Rectal smooth muscle tissue (tissue), 1 donor: ENCODE measurements around the gene LPIN2.
"Not testable (repeated sequence)": the region's sequence is repeated elsewhere in the genome, so short reads cannot be mapped to it uniquely, and the experiment has no call there.

ENCODE experiments used
- H3K27ac ChIP-seq: one replicate; pipeline ENCODE4 v1.7.0; 2013; ENCODE audit warnings: low read depth, low read length, inconsistent platforms
- H3K27me3 ChIP-seq: one replicate; pipeline ENCODE4 v1.7.0; 2013; ENCODE audit warnings: low read length; ENCODE audit not compliant: control insufficient read depth, insufficient read depth
- H3K36me3 ChIP-seq: one replicate; pipeline ENCODE4 v1.7.0; 2013; ENCODE audit warnings: low read length; ENCODE audit not compliant: control insufficient read depth, insufficient read depth
- H3K4me1 ChIP-seq: one replicate; pipeline ENCODE4 v1.7.0; 2013; ENCODE audit warnings: low read length; ENCODE audit not compliant: control insufficient read depth, insufficient read depth
- H3K4me3 ChIP-seq: one replicate; pipeline ENCODE4 v1.7.0; 2013; ENCODE audit warnings: low read length
- H3K9ac ChIP-seq: one replicate; pipeline ENCODE4 v1.7.0; 2013; ENCODE audit warnings: low read length

LPIN2 gene

DNA sequence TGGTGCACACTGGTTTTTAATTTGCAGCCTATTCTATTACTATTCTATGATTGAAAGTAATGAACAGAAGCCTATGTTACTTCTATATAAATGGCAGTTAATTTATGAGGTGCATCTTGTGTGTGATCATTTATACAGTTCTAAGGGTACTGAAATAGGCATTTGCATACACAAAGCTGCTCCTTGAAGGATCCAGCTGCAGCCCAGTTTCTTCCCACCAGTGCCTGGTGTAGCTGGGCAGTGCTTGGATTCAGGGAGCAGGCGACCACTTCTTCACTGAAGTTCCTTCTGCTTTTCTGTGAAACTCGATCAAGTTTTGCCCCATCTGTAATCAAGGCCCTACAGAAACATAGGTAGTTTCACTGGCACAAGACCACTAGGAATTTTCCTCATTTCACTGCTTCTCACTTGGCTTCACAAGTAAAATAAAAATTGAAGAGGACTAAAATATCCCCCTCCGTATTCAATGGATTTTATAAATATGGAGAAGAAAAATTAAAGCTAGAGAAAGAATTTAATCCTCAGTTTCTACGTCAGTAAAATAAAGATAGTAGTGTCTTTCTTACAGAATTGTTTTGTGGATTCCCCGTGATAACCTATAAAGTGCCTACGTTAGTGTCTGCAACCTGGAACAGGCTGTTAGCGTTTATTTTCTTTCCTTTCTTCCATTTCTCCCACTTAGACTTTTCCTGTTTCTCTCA is 1.7 kb upstream of the LPIN2 start:
- Histone ChIP-seq H3K36me3 (no peaks in the 10 kb centered on the region), H3K4me3 (no peak overlapping the region), H3K4me1 (no peaks in the 10 kb centered on the region), H3K27me3 (no peaks in the 10 kb centered on the region), H3K9ac (no peak overlapping the region), H3K27ac (peak overlapping the region; percentile 18)

DNA sequence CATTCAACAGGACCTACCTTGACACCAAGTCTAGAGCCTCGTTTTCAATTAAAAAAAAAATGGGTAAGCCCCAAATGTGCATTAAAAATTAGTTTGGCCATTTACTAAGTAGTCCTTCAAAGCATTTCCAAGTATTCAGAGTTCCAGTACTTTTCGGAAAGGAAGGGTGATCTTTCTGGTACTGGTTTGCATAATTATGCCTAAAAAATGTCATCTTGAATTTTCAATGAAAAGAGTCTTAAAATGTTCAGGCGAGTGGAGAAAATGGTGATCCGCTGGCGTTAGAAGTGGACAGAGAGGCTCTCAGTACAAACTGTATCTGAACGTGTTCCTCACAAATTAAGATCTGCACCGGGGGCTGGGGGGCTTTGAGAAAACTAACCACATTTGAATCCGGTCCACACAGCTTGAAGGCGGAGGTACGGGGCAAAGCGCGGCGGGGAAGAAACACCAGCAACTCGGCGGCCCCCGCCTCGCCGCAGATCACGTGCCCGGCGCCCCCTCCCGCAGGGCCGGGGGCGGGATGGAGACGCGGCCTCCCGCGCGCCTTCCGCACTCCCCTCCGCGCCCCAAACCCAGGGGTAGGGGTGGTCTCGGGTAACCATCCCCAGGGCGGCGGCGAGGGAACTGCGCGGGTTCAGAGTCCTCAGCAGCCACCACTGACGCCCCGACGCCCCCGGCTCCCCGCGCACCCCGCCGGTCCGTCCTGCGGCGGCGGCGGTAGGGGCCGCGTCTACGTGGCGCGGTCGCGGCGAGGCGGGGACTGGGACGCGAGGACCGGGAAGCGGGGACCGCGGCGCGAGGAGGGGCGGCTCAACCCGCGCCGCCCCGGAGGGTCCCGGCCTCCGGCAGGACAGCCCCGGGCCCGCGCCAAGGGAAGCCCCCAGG is 564 bp downstream of the LPIN2 start:
- Histone ChIP-seq H3K27me3 (no peaks in the 10 kb centered on the region), H3K36me3 (no peaks in the 10 kb centered on the region), H3K27ac (peak overlapping the region; percentile 88), H3K4me1 (peaks cover 2% of the 10 kb centered on the region), H3K4me3 (peak overlapping the region; percentile 74), H3K9ac (no peak overlapping the region)

- H3K9ac ChIP-seq: no peak overlapping the region
- H3K4me3 ChIP-seq: no peak overlapping the region
- peaks cover 2% of the 10 kb centered on the region for H3K4me1 ChIP-seq
- H3K36me3 ChIP-seq: no peaks in the 10 kb centered on the region
- no peak overlapping the region for H3K27ac ChIP-seq
- H3K27me3 ChIP-seq: no peaks in the 10 kb centered on the region
These were observed 2.9 kb downstream of the LPIN2 start for GRCh38 chr18:3010086-3010485.

DNA sequence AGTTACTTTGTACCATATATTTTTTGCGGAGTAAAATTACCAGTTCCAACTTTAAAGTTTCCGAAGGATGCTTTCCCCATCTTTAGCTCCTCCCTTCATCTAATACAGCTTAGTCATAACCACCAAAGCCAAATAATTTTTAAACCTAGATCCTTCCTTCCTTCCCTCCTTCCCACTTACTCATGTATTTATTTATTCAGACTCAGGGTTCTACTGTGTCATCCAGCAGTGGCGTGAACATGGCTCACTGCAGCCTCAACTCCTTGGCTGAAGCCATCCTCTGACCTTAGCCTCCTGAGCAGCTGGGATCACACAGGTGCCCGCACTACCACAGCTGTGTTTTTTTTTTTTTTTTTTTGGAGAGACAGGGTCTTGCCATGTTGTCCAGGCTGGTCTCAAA is 4.4 kb downstream of the LPIN2 start:
- no peak overlapping the region for H3K27ac ChIP-seq

GRCh38 chr18:3007491-3007890 is 5.5 kb downstream of the LPIN2 start:
- H3K4me1 ChIP-seq: peaks cover 2% of the 10 kb centered on the region
- H3K9ac ChIP-seq: no peak overlapping the region
- no peak overlapping the region for H3K27ac ChIP-seq
- no peaks in the 10 kb centered on the region for H3K36me3 ChIP-seq
- H3K4me3 ChIP-seq: no peak overlapping the region
- no peaks in the 10 kb centered on the region for H3K27me3 ChIP-seq

More for the DNA sequence above, 4.4 kb downstream of the LPIN2 start:
- H3K4me3 ChIP-seq: no peak overlapping the region
- peaks cover 2% of the 10 kb centered on the region for H3K4me1 ChIP-seq
- no peaks in the 10 kb centered on the region for H3K27me3 ChIP-seq
- H3K9ac ChIP-seq: no peak overlapping the region
- H3K36me3 ChIP-seq: no peaks in the 10 kb centered on the region

- Histone ChIP-seq H3K4me3 (no peak overlapping the region), H3K9ac (no peak overlapping the region), H3K27me3 (no peaks in the 10 kb centered on the region), H3K27ac (no peak overlapping the region), H3K4me1 (peaks cover 2% of the 10 kb centered on the region), H3K36me3 (no peaks in the 10 kb centered on the region)
These were observed 7.5 kb downstream of the LPIN2 start for GRCh38 chr18:3005462-3005861.

DNA sequence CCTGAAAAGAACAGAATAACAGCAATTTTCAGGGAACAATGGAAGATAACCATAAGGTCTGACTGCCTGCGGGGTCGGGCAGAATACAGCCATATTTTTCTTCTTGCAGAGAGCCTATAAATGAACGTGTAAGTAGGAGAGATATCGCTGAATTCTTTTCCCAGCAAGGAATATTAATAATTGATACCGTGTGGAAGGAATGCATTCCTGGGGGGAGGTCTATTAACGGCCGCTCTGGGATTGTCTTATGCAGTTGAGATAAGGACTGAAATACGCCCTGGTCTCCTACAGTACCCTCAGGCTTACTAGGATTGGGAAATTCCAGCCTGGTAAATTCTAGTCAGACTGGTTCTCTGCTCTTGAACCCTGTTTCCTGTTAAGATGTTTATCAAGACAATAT is 9.2 kb downstream of the LPIN2 start:
- not testable (repeated sequence) for H3K36me3 ChIP-seq, H3K4me3 ChIP-seq, H3K4me1 ChIP-seq, H3K27me3 ChIP-seq, H3K27ac ChIP-seq, H3K9ac ChIP-seq

DNA sequence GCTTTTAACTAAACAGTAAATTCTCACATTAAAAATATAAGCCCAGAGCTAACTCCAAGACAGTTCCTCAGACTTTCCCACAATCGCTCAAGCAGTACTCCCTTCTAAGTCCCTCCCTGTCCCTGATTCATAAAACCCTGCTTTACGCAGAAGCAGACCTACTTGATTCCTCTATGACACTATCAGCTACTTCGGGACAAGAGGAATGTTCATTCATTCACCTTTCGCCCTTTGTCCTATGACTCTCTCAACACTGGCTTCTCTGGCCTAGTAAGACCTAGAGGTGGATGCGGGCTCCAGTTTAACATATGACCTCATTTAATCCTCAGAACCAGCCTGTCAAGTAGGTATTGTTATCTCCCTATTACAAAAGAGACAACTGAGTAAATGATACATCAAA is 10.2 kb downstream of the LPIN2 start:
- Histone ChIP-seq H3K9ac (no peak overlapping the region), H3K4me1 (peaks cover under 1% of the 10 kb centered on the region), H3K4me3 (no peak overlapping the region), H3K36me3 (no peaks in the 10 kb centered on the region), H3K27me3 (no peaks in the 10 kb centered on the region), H3K27ac (no peak overlapping the region)

DNA sequence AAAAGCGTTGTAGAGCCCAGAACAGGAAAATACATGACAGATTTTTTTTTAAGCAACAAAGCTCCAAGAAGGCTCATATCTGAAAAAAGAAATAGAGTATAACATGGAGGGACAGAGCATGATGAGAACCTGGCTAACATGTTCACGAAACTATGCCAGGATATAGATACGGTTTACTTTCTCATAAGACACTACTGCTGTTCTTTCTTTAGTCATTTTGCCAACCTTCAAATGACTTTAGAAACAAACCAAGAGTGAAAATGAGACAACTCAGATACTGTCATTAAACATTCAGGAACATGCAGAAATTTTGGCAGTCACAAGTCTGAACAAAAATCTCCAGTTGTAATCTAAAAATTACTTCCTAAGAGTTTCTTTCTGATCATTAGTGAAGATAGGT is 14.3 kb downstream of the LPIN2 start:
- Histone ChIP-seq H3K36me3 (no peaks in the 10 kb centered on the region), H3K4me1 (no peaks in the 10 kb centered on the region), H3K27me3 (no peaks in the 10 kb centered on the region), H3K4me3 (no peak overlapping the region), H3K9ac (no peak overlapping the region), H3K27ac (peak overlapping the region; percentile 48)

GRCh38 chr18:2997846-2998564 is 14.9 kb downstream of the LPIN2 start:
- Histone ChIP-seq H3K27me3 (no peaks in the 10 kb centered on the region), H3K27ac (no peak overlapping the region), H3K4me1 (no peaks in the 10 kb centered on the region), H3K4me3 (no peak overlapping the region), H3K9ac (no peak overlapping the region), H3K36me3 (no peaks in the 10 kb centered on the region)

DNA sequence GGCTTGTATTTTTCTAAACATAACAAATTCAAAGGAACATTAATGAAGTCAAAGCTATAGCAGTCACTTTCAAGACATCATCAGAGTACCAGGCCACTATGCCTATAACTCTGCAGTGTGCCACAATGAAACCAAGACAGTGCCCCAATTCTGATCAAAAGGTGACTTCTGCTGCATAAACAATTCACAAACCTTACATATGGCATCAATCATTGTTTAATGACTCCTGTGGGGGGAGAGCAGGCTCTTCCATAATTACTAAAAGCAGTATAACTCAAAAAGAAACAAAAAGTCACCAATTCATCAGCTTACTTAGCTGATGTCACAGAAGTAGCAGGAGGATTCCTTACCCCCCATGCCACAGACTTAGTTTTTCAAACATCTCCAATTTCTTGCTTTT is 15.5 kb downstream of the LPIN2 start:
- no peak overlapping the region for H3K9ac ChIP-seq
- no peak overlapping the region for H3K4me3 ChIP-seq
- H3K4me1 ChIP-seq: no peaks in the 10 kb centered on the region
- no peaks in the 10 kb centered on the region for H3K27me3 ChIP-seq
- H3K27ac ChIP-seq: no peak overlapping the region
- H3K36me3 ChIP-seq: no peaks in the 10 kb centered on the region

GRCh38 chr18:2994603-2995432 is 18.1 kb downstream of the LPIN2 start:
- no peak overlapping the region for H3K4me3 ChIP-seq
- no peaks in the 10 kb centered on the region for H3K4me1 ChIP-seq
- no peaks in the 10 kb centered on the region for H3K36me3 ChIP-seq
- no peak overlapping the region for H3K27ac ChIP-seq
- H3K27me3 ChIP-seq: no peaks in the 10 kb centered on the region
- H3K9ac ChIP-seq: no peak overlapping the region
